Kidney epithelial cell (primary cell): Measurements from ENCODE around the gene B4GALT1. TPM values are rescaled to one million over a fixed set of nuclear protein-coding genes. Genes with fewer than 3 reads are reported as not detected.

Experiments
- DNase-seq: peaks from one replicate; pipeline ENCODE4 v3.0.0-alpha.2; 2010; ENCODE audit warnings: low read depth
- H3K27me3 ChIP-seq: 2 replicates; pipeline ENCODE4 v1.6.0; 2011; ENCODE audit warnings: low read length; ENCODE audit not compliant: control insufficient read depth, insufficient read depth
- H3K36me3 ChIP-seq: 2 replicates; pipeline ENCODE4 v1.5.1; 2011; ENCODE audit warnings: low read length; ENCODE audit not compliant: control insufficient read depth, insufficient read depth
- H3K4me3 ChIP-seq: 2 replicates; pipeline ENCODE4 v1.5.1; 2011; ENCODE audit warnings: low read depth, mild to moderate bottlenecking, control low read depth, low read length
- CTCF ChIP-seq: IDR thresholded peaks from 2 replicates; pipeline ENCODE4 v1.5.1; 2011; ENCODE audit warnings: mild to moderate bottlenecking, moderate library complexity, low read length, control low read depth, inconsistent platforms; ENCODE audit not compliant: insufficient read depth, poor library complexity, severe bottlenecking
- total RNA-seq: library from RNA; depleted of rRNA; stranded (reverse); fragments of >200 nt; gene quantifications from 2 replicates; pipeline ENCODE4 v1.2.3, GENCODE V29; 2015

Gene B4GALT1
- total RNA-seq, 1 donor from 2014 or later: 86.1 TPM

GRCh38 chr9:33103501-33104281 is 63.4 kb downstream of the B4GALT1 start:
- no peaks in the 10 kb centered on the region for H3K36me3 ChIP-seq
- DNase-seq: no peak
- H3K4me3 ChIP-seq: no peak overlapping the region
- no peak for TF ChIP-seq CTCF
- no peaks in the 10 kb centered on the region for H3K27me3 ChIP-seq

- H3K4me3 ChIP-seq: no peak overlapping the region
- H3K36me3 ChIP-seq: no peaks in the 10 kb centered on the region
- DNase-seq: no peak
- TF ChIP-seq CTCF: no peak
- H3K27me3 ChIP-seq: no peaks in the 10 kb centered on the region
These were observed 64.5 kb downstream of the B4GALT1 start for GRCh38 chr9:33102551-33103210.

GRCh38 chr9:33101104-33101951 is 65.8 kb downstream of the B4GALT1 start:
- DNase-seq: no peak
- TF ChIP-seq CTCF: no peak
- H3K4me3 ChIP-seq: no peak overlapping the region
- no peaks in the 10 kb centered on the region for H3K27me3 ChIP-seq
- no peaks in the 10 kb centered on the region for H3K36me3 ChIP-seq

GRCh38 chr9:33099754-33100153 is 67.4 kb downstream of the B4GALT1 start:
- TF ChIP-seq CTCF: no peak
- no peak for DNase-seq
- H3K36me3 ChIP-seq: no peaks in the 10 kb centered on the region

GRCh38 chr9:33097192-33097591 is 69.9 kb downstream of the B4GALT1 start:
- Histone ChIP-seq H3K27me3 (no peaks in the 10 kb centered on the region), H3K4me3 (no peak overlapping the region), H3K36me3 (no peaks in the 10 kb centered on the region)
- DNase-seq: no peak
- TF ChIP-seq CTCF: no peak

More at GRCh38 chr9:33099754-33100153, 67.4 kb downstream of the B4GALT1 start:
- Histone ChIP-seq H3K4me3 (no peak overlapping the region), H3K27me3 (no peaks in the 10 kb centered on the region)
